ENCODE data around the gene RAB1B. TPM values are rescaled to one million over a fixed set of nuclear protein-coding genes. Genes with fewer than 3 reads are reported as not detected.

RAB1B gene
- total and polyA plus RNA-seq, 12 donors: 117 to 153 (median 132) TPM

GRCh38 chr11:66263231-66263630, 5.2 kb upstream of the RAB1B start:
- no peaks in the 10 kb centered on the region for H3K27me3 ChIP-seq
- peaks cover 0 to 75% (median 4%) of the 10 kb centered on the region in 9 donors for H3K36me3 ChIP-seq
- ATAC-seq: no peak
- no peaks in the 10 kb centered on the region for H3K9me3 ChIP-seq
- no peak overlapping the region for H3K4me3 ChIP-seq
- H3K4me1 ChIP-seq: peaks cover 3 to 20% (median 12%) of the 10 kb centered on the region in 9 donors
- no peak for TF ChIP-seq CTCF (IDR thresholded peaks at IDR 0.05)
- H3K27ac ChIP-seq: no peak overlapping the region
- intact Hi-C loops (cut with DNase I): no loop called here
- DNase-seq: no peak
- 92 to 94% methylated on average over 4 of the region's 4 CpGs for WGBS, 2 donors

GRCh38 chr11:66263785-66264184, 4.7 kb upstream of the RAB1B start:
- no peak for ATAC-seq
- no peak overlapping the region for H3K4me3 ChIP-seq
- intact Hi-C loops (cut with DNase I): no loop called here
- no peaks in the 10 kb centered on the region for H3K9me3 ChIP-seq
- H3K36me3 ChIP-seq: peaks cover 0 to 75% (median 4%) of the 10 kb centered on the region in 9 donors
- no peaks in the 10 kb centered on the region for H3K27me3 ChIP-seq
- no peak overlapping the region for H3K27ac ChIP-seq
- TF ChIP-seq CTCF (IDR thresholded peaks at IDR 0.05): no peak
- WGBS, 2 donors: 95 to 97% methylated on average over 10 of the region's 10 CpGs
- DNase-seq: no peak
- peaks cover 0 to 15% (median 8%) of the 10 kb centered on the region in 9 donors for H3K4me1 ChIP-seq

GRCh38 chr11:66264383-66264782, 4.1 kb upstream of the RAB1B start:
- ATAC-seq (no peak), DNase-seq (no peak)
- 93 to 95% methylated on average over 8 of the region's 8 CpGs for WGBS, 2 donors
- Histone ChIP-seq H3K36me3 (peaks cover 0 to 73% (median 4%) of the 10 kb centered on the region in 9 donors), H3K27me3 (no peaks in the 10 kb centered on the region), H3K9me3 (no peaks in the 10 kb centered on the region), H3K27ac (no peak overlapping the region), H3K4me3 (no peak overlapping the region), H3K4me1 (peaks cover under 1 to 17% (median 9%) of the 10 kb centered on the region in 9 donors)
- TF ChIP-seq CTCF (IDR thresholded peaks at IDR 0.05): no peak
- intact Hi-C loops (cut with DNase I): no loop called here

DNA sequence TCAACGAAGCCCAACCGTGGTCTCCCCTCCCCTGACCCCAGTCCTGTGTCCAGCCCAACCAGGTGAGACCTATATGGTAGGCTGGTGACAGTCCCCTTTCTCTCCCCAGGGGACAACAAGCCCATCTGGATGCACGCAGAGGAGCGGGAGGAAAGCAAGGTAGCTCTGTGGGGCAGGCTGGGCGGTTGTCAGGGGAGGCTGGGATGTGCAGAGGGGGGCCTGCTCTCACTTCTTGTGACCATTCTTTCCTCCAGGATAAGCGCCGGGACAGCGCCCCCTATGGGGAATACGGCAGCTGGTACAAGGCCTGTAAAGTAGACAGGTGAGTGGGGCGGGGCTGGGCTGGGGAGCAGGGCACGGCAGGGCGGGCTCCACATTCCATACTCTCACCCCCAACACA, 3.5 kb upstream of the RAB1B start:
- TF ChIP-seq CTCF (IDR thresholded peaks at IDR 0.05): peak in 2 of 9 donors; percentile 17 to 24
- peaks cover 0 to 67% (median 4%) of the 10 kb centered on the region in 9 donors for H3K36me3 ChIP-seq
- DNase-seq: no peak
- ATAC-seq: no peak
- 74% methylated on average over 12 of the region's 12 CpGs for WGBS, 2 donors
- H3K4me3 ChIP-seq: no peak overlapping the region
- H3K9me3 ChIP-seq: no peaks in the 10 kb centered on the region
- H3K27ac ChIP-seq: no peak overlapping the region
- peaks cover 5 to 22% (median 15%) of the 10 kb centered on the region in 9 donors for H3K4me1 ChIP-seq
- intact Hi-C loops (cut with DNase I): no loop called here
- H3K27me3 ChIP-seq: no peaks in the 10 kb centered on the region

Measured in heart right ventricle (tissue), 16 donors.